IMR-90 (cell line): ENCODE data around the gene IFFO2. TPM values are rescaled to one million over a fixed set of nuclear protein-coding genes. Genes with fewer than 3 reads are reported as not detected.

Experiments
- ATAC-seq: fragments of 200-7000 bp; cut with Tn5 transposase; 2 replicates; pipeline ENCODE4 v1.9.1; 2020; ENCODE audit warnings: low read depth, mild to moderate bottlenecking, moderate library complexity
- BruUV-seq: library from RNA; stranded (reverse); fragments of 400-500 nt; replicated peaks from 2 replicates; lab custom pipeline; 2021; lab: Mats Ljungman, UMichigan
- CTCF ChIA-PET: fragments of 300-600 bp; formaldehyde crosslinking; extraction: SDS; loops from one replicate; lab custom pipeline; 2021; ENCODE audit warnings: antibody characterized with exemption; lab: Yijun Ruan, JAX
- POLR2A ChIA-PET: fragments of 300-600 bp; sonication (Branson Sonifier 250); formaldehyde crosslinking; loops from one replicate; lab custom pipeline; 2022; ENCODE audit warnings: antibody characterized with exemption; ENCODE audit not compliant: unreplicated experiment; lab: Charles Lee
- DNase-seq: peaks from one replicate; pipeline ENCODE4 v3.0.0; 2013
- H2AFZ ChIP-seq: replicated peaks from 2 replicates; pipeline ENCODE3; 2013; ENCODE audit warnings: low read length, mild to moderate bottlenecking; ENCODE audit not compliant: poor library complexity
- H2AK5ac ChIP-seq: 2 replicates; pipeline ENCODE4 v1.6.1; 2013; ENCODE audit warnings: low read depth, low read length, inconsistent platforms
- H2AK9ac ChIP-seq: replicated peaks from 2 replicates; pipeline ENCODE3; 2013; ENCODE audit warnings: mild to moderate bottlenecking, low read depth, low read length, moderate library complexity; ENCODE audit not compliant: poor library complexity
- H2BK120ac ChIP-seq: 2 replicates; pipeline ENCODE4 v1.6.1; 2013; ENCODE audit warnings: low read depth, low read length, inconsistent platforms
- H2BK15ac ChIP-seq: 3 replicates; pipeline ENCODE4 v1.6.1; 2013; ENCODE audit warnings: low read depth, low read length, inconsistent platforms
- H2BK20ac ChIP-seq: 2 replicates; pipeline ENCODE4 v1.6.1; 2013; ENCODE audit warnings: low read depth, mild to moderate bottlenecking, inconsistent platforms, low read length, moderate library complexity
- H2BK5ac ChIP-seq: 2 replicates; pipeline ENCODE4 v1.6.1; 2013; ENCODE audit warnings: mild to moderate bottlenecking, low read depth, low read length, inconsistent platforms; ENCODE audit not compliant: poor library complexity, severe bottlenecking
- H3K14ac ChIP-seq: replicated peaks from 2 replicates; pipeline ENCODE4 v1.6.1; 2013; ENCODE audit warnings: low read depth, low read length, inconsistent platforms
- H3K18ac ChIP-seq: 2 replicates; pipeline ENCODE4 v1.6.1; 2013; ENCODE audit warnings: low read depth, low read length, control low read depth
- H3K23ac ChIP-seq: 2 replicates; pipeline ENCODE4 v1.6.1; 2013; ENCODE audit warnings: low read depth, low read length, inconsistent platforms
- H3K27ac ChIP-seq: 2 replicates; pipeline ENCODE4 v1.5.1; 2013; ENCODE audit warnings: mild to moderate bottlenecking, control low read depth, low read length; ENCODE audit not compliant: insufficient read depth
- H3K27me3 ChIP-seq: 2 replicates; pipeline ENCODE4 v1.6.1; 2013; ENCODE audit warnings: low read length; ENCODE audit not compliant: control insufficient read depth, insufficient read depth
- H3K36me3 ChIP-seq: 2 replicates; pipeline ENCODE4 v1.6.1; 2013; ENCODE audit warnings: low read length, mixed read lengths; ENCODE audit not compliant: control insufficient read depth, insufficient read depth
- H3K4ac ChIP-seq: 2 replicates; pipeline ENCODE4 v1.6.1; 2013; ENCODE audit warnings: low read depth, low read length, inconsistent platforms
- H3K4me1 ChIP-seq: 2 replicates; pipeline ENCODE4 v1.6.1; 2013; ENCODE audit warnings: low read length, mixed read lengths; ENCODE audit not compliant: control insufficient read depth, insufficient read depth
- H3K4me2 ChIP-seq: 2 replicates; pipeline ENCODE4 v1.6.1; 2013; ENCODE audit warnings: low read depth, mild to moderate bottlenecking, control low read depth, low read length, moderate library complexity
- H3K4me3 ChIP-seq: 2 replicates; pipeline ENCODE4 v1.5.1; 2013; ENCODE audit warnings: low read depth, mild to moderate bottlenecking, control low read depth, low read length, moderate library complexity; ENCODE audit not compliant: insufficient read depth
- H3K56ac ChIP-seq: 2 replicates; pipeline ENCODE4 v1.6.1; 2013; ENCODE audit warnings: low read length, inconsistent platforms; ENCODE audit not compliant: insufficient read depth; ENCODE audit errors: extremely low read depth
- H3K79me1 ChIP-seq, 2 experiments: 2 replicates each; pipeline ENCODE4 v1.6.1; 2013; ENCODE audit warnings: low read length in 2 of 2, inconsistent platforms in 1 of 2, low read depth in 1 of 2
- H3K9ac ChIP-seq: 2 replicates; pipeline ENCODE4 v1.6.1; 2013; ENCODE audit warnings: low read depth, low read length, control low read depth
- H3K9me1 ChIP-seq: 2 replicates; pipeline ENCODE4 v1.6.1; 2013; ENCODE audit warnings: low read length, inconsistent platforms; ENCODE audit not compliant: insufficient read depth
- H3K9me3 ChIP-seq: 2 replicates; pipeline ENCODE4 v1.6.1; 2013; ENCODE audit warnings: low read length; ENCODE audit not compliant: control insufficient read depth, insufficient read depth
- H4K20me1 ChIP-seq: 2 replicates; pipeline ENCODE4 v1.6.1; 2013; ENCODE audit warnings: low read length, inconsistent platforms; ENCODE audit not compliant: insufficient read depth
- H4K5ac ChIP-seq: 2 replicates; pipeline ENCODE4 v1.6.1; 2013; ENCODE audit warnings: mild to moderate bottlenecking, low read depth, low read length, control low read depth
- H4K8ac ChIP-seq, 2 experiments: 2 replicates each; pipeline ENCODE4 v1.6.1; 2013; ENCODE audit warnings: low read depth in 2 of 2, low read length in 2 of 2, control low read depth in 1 of 2, inconsistent platforms in 1 of 2
- H4K91ac ChIP-seq: 2 replicates; pipeline ENCODE4 v1.6.1; 2013; ENCODE audit warnings: low read depth, low read length, inconsistent platforms; ENCODE audit not compliant: insufficient read depth
- CHD1 ChIP-seq: IDR thresholded peaks from 2 replicates; pipeline ENCODE4 v1.6.1; 2012; ENCODE audit warnings: low read depth, low read length, improper control_type of control experiment
- MAFK ChIP-seq: IDR thresholded peaks from 2 replicates; pipeline ENCODE4 v1.6.1; 2012; ENCODE audit warnings: low read depth, low read length, improper control_type of control experiment
- MXI1 ChIP-seq: IDR thresholded peaks from 2 replicates; pipeline ENCODE4 v1.6.1; 2012; ENCODE audit warnings: low read depth, mild to moderate bottlenecking, low read length, moderate library complexity, borderline replicate concordance
- RCOR1 ChIP-seq: IDR thresholded peaks from 2 replicates; pipeline ENCODE4 v1.6.1; 2012; ENCODE audit warnings: mild to moderate bottlenecking, low read length, improper control_type of control experiment; ENCODE audit not compliant: insufficient replicate concordance
- WGBS, 2 experiments: methylation state at CpG; one replicate each; pipeline versions ENCODE4 v1.1.5 to v1.1.7; 2013; ENCODE audit warnings: missing lambda C conversion rate in 2 of 2; ENCODE audit not compliant: insufficient read length in 1 of 2; ENCODE audit errors: extremely low coverage in 2 of 2; 5-methylcytosine and 5-hydroxymethylcytosine counted together
- dilution Hi-C: fragments of 300-500 bp; cut with HindIII; formaldehyde crosslinking; loops from one replicate; pipeline ENCODE4 v1.14.3; 2018; ENCODE audit warnings: low sequenced_read_pairs; ENCODE audit not compliant: unreplicated experiment
- in situ Hi-C: fragments of 300-500 bp; cut with MboI; formaldehyde crosslinking; loops from 3 replicates; pipeline ENCODE4 v1.14.3; 2019; ENCODE audit warnings: low sequenced_read_pairs, inconsistent platforms, mixed read lengths
- intact Hi-C: fragments of 100-400 bp; cut with micrococcal nuclease; formaldehyde crosslinking; loops from 2 replicates; pipeline ENCODE4 v1.10.0; 2022
- polyA plus RNA-seq, 3 experiments: library from polyadenylated mRNA; depleted of rRNA; stranded (reverse); fragments of >200 nt; gene quantifications; 2 replicates each; pipeline ENCODE4 v1.2.3, GENCODE V29; 2012; ENCODE audit warnings: low replicate concordance in 1 of 3
- total RNA-seq: library from RNA; depleted of rRNA; stranded (reverse); fragments of >200 nt; gene quantifications from 2 replicates; pipeline ENCODE4 v1.2.3, GENCODE V29; 2012

IFFO2 gene
- total and polyA plus RNA-seq, 2 of the 4 experiments (the other 2 are of a cell fraction): 14.5 to 18.2 TPM

DNA sequence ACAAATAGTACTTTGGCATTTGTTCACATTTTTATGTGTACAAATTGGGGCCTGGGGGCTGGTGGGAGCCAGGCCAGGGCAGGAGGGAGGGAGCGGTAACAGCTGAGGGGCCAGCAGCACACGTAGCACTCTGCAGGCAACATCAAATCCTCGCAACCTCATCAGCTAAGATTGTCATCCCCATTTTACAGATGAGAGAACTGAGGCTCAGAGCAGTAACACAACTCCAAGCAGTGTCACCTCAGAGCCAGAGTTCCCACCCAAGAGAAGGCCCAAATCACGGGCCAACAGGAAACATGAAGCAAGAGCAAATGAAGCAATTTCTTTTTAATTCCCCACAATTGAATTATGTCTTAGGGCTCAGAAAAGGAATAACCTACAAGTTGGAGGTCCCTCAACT is 14.1 kb downstream of the IFFO2 start:
- TF ChIP-seq MXI1 (no peak), MAFK (no peak), CHD1 (no peak), RCOR1 (peak; percentile 33)
- Histone ChIP-seq H3K9me3 (no peaks in the 10 kb centered on the region), H2BK5ac (peak overlapping the region; percentile 66), H3K4ac (peak overlapping the region; percentile 87), H4K5ac (peak overlapping the region; percentile 36; the same call in 1 of the 2 replicates), H4K8ac (peak overlapping the region; percentile 51 to 65), H3K4me3 (no peak overlapping the region), H3K14ac (peak overlapping the region; percentile 44), H2AK9ac (peak overlapping the region; percentile 52), H4K91ac (peak overlapping the region; percentile 85; the same call in 1 of the 2 replicates), H3K4me2 (no peak overlapping the region), H3K36me3 (0 out of 2 replicates have a peak, but pooled peaks cover 1% of the 10 kb centered on the region), H4K20me1 (peaks cover 10% of the 10 kb centered on the region), H3K27me3 (no peaks in the 10 kb centered on the region), H2AK5ac (peak overlapping the region; percentile 87), H2AFZ (peak overlapping the region; percentile 35), H3K79me1 (peaks cover 19 to 96% of the 10 kb centered on the region in 2 experiments), H3K4me1 (peaks cover 55% of the 10 kb centered on the region), H3K9ac (no peak overlapping the region), H3K9me1 (peaks cover 57% of the 10 kb centered on the region), H3K23ac (peak overlapping the region; percentile 77), H2BK15ac (peak overlapping the region; percentile 8; the same call in 2 of the 3 replicates), H3K18ac (peak overlapping the region; percentile 11; the same call in 1 of the 2 replicates), H3K27ac (peak overlapping the region; percentile 68; the same call in 1 of the 2 replicates), H3K56ac (no peak overlapping the region), H2BK120ac (peak overlapping the region; percentile 70; the same call in 1 of the 2 replicates), H2BK20ac (0 out of 2 replicates have a peak overlapping the region, but pooled peaks have one; percentile 4)
- no CpG with 5 or more reads among the region's 4 CpGs for WGBS, 2 experiments
- in situ Hi-C loops (no loop called here), dilution Hi-C loops (no loop called here), intact Hi-C loops (no loop called here)
- DNase-seq (no peak), ATAC-seq (no peak)
- ChIA-PET CTCF (interaction anchor here (1.1 kb wide), 1 partner anchor 29 kb away, joined by 5 read pairs; no protein-coding TSS in a partner anchor), POLR2A (no interaction called here)
- no TSS peak for BruUV-seq
